Cardiac septum (tissue), 1 donor: ENCODE results near the gene CDCA3. TPM values are rescaled to one million over a fixed set of nuclear protein-coding genes. Genes with fewer than 3 reads are reported as not detected.
"Not testable (repeated sequence)": the region's sequence is repeated elsewhere in the genome, so short reads cannot be mapped to it uniquely, and the experiment has no call there.

ENCODE experiments used
- DNase-seq: peaks from one replicate; pipeline ENCODE4 v3.0.0-alpha.2; 2020; ENCODE audit warnings: low spot score
- intact Hi-C: fragments of 100-400 bp; cut with DNase I; formaldehyde crosslinking; loops from one replicate; pipeline ENCODE4 v1.14.0; 2022
- long read RNA-seq: library from polyadenylated mRNA; unstranded; transcript quantifications from one replicate; pipeline ENCODE4 v2.0.0, GENCODE V29; 2021
- total RNA-seq: library from RNA; stranded (reverse); fragmentation: NEBNext Ultra II Directional; extraction: Animal tissue kit (Norgen Biotek cat#: 25700); gene quantifications from one replicate; pipeline ENCODE4 v1.2.1, GENCODE V29; 2021
- donor health status: DM: no; HTN: no; CAD: no.

CDCA3 gene
- total RNA-seq = 0.65 TPM
- long read RNA-seq, partial matches to known transcripts = 1 of 36 reads
- long read RNA-seq, other reads (novel, unspliced or antisense) = 35 of 36 reads

DNA sequence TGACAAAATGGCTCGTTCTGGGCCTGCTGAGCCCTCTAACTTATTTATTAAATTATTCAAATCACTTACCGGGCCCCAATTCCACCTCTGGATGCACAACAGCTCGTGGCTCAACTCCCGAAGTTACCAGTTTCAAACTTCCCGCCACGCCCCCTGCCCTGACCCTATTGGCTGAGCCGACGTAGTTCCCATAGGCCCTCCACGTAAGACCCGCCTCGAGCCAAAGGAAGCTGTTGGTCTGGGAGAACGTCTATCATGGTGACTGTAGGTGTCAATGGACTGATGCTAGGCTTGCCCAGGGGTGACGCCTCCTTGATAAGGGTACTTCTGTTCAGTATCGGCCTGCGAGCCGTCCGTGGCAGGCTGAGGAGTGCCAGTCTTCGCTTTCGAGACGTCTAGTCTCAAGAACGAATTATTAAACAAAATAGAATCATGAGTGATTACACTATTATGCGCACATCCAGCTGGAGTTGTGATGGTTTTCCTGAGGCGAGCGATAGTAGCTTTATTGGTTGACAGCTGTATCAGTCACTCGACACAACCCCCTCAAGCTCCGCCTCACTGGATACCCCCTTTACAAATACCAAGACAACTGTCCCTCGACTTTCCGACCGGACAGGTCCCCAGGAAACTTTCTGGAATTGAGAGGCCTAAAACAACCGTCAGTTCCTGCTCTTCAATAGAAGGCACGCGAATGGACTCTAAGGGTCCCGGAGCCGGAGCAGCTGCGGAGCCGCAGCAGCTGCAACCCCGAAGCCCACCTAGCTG lies at the start of gene CDCA3:
CDCA3 (minus strand) TSS at position 134 of the 768 bp plus-strand sequence. CDS start 334 bp downstream, outside the sequence.
- intact Hi-C loops = no loop called here
- peak; percentile 96 for DNase-seq

DNA sequence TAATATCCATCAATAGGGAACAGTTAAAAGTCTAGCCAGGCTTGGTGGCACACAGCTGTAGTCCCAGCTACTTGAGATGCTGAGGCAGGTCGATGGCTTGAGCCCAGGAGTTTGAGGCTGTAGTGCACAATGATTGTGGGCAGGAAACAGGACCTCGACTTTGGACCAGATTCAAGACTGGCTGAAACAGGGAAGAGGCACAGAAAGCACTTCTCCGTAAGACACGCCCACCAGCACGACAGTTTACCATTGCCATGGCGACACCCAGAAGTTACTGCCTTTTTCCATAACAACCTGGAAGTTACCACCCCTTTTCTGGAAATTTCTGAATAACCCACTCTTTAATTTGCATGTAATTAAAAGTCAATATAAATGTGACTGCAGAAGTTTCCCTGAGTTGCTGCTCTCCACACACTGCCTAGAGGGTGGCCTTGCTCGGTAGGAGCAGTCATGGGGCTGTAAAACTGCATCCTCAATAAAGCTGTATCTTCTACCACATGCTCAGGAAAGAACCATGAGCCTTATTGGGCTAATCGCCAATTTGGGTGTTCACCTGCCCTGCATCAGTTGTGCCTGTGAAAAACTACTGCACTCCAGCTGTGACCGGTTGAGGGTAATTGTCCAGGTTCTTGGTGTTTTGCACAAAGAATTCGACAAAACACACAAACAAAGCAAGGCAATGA lies 48.9 kb upstream of the CDCA3 start:
- intact Hi-C loops = no loop called here

DNA sequence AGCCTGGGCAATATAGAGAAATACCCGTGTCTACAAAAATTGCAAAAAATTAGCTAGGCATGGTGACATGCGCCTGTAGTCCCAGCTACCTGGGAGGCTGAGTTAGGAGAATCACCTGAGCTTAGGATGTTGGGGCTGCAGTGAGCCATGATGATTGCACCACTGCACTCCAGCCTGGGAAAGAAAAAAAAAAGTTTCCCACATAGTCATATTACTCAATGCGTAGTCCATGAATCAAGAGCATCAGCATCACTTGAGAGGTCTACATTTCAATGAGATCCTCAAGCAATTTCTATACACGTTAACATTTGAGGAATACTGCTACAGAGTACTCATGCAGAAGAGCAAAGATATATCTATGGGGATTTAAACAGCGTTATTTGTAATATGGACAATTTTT lies 48.3 kb upstream of the CDCA3 start:
- DNase-seq = no peak
- intact Hi-C loops = no loop called here

More for the DNA sequence above, 48.9 kb upstream of the CDCA3 start:
- peak; percentile 89 for DNase-seq

DNA sequence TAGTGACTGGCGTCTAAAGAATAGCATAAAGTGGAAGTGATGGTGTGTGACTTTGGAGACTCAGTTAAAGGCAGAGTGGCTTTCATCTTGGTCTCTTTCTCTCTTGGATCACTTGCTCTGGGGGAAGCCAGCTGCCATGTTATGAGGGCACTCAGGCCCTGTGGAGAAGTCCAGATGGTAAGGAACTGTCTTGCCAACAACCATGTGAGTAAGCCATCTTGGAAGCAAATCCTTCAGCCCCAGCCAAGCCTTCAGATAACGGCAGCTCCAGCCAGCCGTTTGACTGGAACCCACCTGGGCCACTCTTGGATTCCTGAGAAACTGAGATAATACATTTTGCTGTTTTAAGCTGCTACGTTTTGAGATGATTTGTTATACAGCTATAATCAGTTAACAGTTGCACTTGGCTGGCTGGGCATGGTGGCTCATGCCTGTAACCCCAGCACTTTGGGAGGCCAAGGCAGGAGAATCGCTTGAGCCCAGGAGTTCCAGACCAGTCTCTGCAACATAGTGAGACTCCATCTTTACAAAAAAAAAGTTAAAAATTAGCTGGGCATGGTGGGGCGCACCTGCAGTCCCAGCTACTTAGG lies 45.9 kb upstream of the CDCA3 start:
- intact Hi-C loops = no loop called here
- no peak for DNase-seq

DNA sequence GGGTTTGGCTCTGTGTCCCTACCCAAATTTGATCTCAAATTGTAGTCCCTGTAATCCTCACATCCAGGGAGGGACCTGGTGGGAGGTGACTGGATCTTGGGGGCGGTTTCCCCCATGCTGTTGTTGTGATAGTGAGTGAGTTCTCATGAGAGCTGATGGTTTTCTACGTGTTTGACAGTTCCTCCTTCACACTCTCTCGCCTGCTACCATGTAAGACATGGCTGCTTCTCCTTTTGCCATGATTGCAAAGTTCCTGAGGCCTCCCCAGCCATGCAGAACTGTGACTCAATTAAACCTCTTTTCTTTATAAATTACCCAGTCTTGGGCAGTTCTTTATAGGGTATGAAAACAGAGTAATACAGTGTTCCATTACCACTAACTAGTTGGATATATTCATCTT lies 43.2 kb upstream of the CDCA3 start:
- no peak for DNase-seq

DNA sequence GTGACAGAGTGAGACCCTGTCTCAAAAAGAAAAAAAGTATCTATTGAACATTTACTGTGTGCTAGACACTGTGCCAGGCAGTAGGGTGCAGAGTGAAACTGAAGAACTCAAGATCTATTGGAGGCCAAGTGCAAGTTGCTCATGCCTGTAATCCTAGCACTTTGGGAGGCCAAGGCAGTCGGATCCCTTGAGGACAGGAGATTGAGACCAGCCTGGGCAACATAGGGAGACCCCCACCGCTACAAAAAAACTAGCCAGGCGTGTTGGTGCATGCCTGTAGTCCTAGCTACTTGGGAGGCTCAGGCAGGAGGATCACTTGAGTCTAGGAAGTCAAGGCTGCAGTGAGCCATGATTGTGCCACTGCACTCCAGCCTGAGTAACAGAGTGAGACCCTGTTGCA lies 41.6 kb upstream of the CDCA3 start:
- intact Hi-C loops, DNase-seq: not testable (repeated sequence)

More for the DNA sequence above, 43.2 kb upstream of the CDCA3 start:
- intact Hi-C loops = no loop called here

DNA sequence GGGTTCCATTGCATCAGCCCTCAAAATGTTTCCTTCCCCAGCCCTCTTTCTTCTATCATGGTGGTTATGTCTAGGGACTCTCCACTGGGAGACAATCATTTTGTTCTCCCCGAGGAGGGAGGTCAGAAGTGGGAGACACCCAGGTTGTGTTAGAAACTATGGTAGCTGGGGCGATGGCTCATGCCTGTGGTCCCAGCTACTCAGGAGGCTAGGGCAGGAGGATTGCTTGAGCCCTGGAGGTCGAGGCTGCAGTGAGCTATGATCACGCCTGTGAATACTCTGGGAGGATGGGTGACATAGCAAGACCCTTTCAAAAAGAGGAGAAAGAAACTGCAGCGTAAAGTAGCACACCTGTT lies 40.5 kb upstream of the CDCA3 start:
- intact Hi-C loops = no loop called here
- DNase-seq = no peak

DNA sequence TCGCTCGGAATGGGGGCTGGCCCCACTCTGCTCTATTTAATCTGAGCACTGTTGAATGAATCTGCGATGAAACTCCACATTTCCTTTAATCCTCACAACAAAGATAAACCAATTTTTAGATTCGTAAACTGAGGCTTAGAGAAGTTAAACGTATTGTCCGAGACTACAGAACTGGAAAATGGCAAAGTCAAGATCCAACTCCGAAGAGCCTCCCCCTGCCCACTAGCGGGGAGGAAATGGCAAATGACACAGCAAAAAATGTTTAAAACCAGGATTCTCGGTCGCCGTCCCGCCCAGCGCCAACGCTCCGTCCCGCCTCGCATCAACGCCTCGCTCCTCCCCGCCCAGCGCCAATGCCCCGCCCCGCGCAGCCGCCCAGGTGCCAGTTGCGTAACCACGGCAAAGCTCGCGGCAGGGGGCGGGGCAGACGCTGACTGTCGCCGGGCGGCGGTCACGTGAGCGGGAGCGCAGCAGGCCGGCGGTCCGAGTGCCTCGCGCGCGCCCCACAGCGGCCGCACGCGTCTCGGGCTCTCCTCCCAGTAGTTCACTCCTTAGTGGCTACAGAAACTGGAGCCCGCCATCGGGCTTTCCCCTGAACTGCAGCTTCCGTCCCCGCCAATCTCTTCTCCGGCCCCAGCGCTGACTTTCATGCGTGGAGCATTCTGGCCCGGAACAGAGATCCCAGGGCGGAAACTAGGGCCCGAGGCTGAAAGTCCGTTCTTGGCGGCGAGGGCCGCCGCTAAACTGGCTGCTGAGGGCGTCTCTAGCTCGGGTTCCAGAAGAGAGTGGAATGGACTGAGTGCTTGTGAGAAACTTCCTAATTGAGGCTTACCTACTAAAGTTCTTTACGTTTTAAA lies 39.9 kb upstream of the CDCA3 start:
- peak; percentile 99 for DNase-seq

DNA sequence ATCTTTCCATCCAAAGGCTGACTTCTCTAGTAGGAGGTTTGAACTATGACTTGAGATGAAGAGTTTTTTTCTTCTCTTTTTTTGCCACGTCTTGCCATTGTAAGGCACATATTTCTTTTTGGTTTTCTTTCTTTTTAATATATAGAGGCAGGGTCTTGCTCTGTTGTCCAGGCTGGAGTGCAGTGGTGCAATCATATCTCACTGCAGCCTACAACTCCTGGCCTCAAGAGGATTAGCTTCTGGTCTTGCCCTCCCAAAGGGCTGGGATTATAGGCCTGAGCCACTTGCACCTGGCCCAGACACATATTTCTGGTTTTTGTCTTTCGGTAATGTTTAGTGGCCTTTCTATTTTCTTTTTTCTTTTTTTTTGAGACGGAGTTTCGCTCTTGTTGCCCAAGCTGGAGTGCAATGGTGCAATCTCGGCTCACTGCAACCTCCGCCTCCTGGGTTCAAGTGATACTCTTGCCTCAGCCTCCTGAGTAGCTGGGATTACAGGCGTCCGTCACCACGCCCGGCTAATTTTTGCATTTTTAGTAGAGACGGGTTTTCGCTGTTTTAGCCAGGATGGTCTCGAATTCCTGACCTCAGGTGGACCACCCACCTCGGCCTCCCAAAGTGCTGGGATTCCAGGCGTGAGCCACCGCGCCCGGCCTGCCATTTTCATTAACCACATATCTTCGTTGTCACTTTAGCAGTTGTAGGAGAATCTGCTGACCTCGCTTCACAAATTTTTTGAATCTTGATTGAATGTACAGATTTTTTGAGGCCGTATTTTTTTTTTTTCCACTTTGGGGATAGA lies 38.9 kb upstream of the CDCA3 start:
- DNase-seq, intact Hi-C loops: not testable (repeated sequence)

More for the DNA sequence above, 39.9 kb upstream of the CDCA3 start:
- intact Hi-C loops = no loop called here

DNA sequence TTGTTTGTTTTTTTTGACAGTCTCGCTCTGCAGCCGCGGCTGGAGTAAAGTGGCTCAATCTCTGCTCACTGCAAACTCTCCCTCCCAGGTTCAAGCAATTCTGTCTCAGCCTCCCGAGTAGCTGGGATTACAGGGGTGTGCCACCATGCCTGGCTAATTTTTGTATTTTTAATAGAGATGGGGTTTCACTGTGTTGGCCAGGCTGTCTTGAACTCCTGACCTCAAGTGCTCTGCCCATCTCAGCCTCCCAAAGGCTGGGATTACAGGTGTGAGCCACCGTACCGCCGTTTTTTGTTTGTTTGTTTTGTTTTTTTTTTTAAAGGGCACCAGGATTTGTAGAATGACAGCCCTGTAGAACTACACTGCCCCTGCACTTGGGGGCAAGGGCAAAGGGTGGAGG lies 37.7 kb upstream of the CDCA3 start:
- DNase-seq, intact Hi-C loops: not testable (repeated sequence)

DNA sequence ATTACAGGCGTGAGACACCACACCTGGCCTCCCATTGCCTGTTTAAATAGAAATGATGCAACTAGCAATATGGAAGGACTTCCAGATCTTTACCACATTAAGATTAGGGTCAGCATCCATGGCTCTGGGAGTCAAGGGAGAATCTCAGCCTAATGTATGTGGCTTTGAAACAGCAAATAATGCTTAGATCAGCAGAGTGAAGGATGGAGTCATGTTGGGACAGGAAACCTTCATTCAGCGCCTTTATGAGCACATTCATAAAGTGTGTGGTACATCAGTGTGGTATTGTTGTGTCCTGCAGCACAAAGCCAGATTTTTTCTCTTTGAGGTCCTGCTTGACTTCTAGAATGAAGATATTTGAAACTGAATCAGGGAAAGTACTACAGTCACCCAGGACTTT lies 37.3 kb upstream of the CDCA3 start:
- no peak for DNase-seq
- intact Hi-C loops = no loop called here

DNA sequence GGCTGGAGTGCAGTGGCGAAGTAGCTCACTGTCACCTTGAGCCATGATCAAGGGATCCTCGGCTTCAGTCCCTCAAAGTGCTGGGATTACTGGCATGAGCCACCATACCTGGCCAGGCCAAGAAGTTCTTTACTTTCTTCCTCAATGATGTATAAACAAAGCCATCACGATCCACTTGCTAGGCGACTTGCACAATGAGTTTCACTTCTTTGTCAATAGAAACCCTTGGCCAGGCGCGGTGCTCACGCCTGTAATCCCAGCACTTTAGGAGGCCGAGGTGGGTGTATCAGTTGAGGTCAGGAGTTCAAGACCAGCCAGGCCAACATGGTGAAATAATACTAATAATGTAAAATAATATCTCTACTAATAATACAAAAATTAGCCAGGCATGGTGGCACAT lies 36.4 kb upstream of the CDCA3 start:
- intact Hi-C loops = no loop called here
- DNase-seq = no peak

DNA sequence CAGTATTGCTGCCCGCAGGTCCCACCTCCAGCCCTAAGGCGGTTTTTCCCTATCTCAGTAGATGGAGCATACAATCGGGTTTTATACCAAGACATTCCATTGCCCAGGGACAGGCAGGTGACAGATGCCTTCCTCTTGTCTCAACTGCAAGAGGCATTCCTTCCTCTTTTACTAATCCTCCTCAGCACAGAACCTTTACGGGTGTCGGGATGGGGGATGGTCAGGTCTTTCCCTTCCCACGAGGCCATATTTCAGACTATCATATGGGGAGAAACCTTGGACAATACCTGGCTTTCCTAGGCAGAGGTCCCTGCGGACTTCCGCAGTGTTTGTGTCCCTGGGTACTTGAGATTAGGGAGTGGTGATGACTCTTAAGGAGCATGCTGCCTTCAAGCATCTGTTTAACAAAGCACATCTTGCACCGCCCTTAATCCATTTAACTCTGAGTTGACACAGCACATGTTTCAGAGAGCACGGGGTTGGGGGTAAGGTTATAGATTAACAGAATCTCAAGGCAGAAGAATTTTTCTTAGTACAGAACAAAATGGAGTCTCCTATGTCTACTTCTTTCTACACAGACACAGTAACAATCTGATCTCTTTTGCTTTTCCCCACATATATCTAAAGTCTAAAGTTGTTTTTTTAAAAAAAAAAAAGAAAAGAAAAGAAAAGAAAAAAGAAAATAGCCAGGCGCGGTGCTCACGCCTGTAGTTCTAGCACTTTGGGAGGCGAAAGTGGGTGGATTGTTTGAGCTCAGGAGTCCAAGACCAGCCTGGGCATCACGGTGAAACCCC lies 35.3 kb upstream of the CDCA3 start:
- intact Hi-C loops, DNase-seq: not testable (repeated sequence)

DNA sequence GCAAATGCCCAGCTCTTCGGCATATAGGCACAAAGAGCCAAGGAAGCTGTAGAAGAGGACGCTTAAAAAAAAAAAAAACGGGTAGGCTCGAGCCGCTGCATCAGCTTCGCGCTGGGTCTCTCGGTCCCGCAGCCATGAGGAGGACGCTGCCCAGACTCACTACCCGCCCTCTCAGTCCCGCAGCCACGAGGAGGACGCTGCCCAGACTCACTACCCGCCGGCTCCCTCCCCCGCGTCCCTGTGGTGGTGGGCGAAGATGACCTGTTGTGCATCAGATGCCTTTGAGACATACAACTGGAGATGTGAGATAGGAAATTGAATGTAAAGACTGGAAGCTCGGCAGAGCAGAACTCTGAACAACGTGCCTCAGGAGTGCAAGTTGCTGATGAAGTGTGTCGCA lies 33.5 kb upstream of the CDCA3 start:
- DNase-seq = no peak
- intact Hi-C loops = no loop called here

DNA sequence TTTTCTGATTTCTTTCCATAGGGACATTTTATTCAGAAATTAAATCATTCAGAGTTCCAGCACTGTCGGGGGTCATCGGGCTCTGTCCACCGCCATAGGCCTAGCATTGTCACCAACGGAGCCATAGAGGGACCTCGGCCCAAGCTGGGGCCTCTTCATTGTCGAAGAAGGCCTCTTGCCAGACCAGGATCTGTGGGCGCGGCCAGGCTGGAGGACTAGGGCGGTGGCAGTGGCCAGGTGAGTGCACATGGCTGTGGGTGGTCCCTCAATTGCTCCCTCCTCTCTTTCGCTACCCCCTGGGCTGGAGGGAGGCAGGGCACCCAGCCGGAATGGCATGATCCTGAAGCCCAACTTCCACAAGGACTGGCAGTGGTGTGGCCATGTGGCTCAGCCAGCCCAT lies 32.6 kb upstream of the CDCA3 start:
- intact Hi-C loops = no loop called here
- no peak for DNase-seq

DNA sequence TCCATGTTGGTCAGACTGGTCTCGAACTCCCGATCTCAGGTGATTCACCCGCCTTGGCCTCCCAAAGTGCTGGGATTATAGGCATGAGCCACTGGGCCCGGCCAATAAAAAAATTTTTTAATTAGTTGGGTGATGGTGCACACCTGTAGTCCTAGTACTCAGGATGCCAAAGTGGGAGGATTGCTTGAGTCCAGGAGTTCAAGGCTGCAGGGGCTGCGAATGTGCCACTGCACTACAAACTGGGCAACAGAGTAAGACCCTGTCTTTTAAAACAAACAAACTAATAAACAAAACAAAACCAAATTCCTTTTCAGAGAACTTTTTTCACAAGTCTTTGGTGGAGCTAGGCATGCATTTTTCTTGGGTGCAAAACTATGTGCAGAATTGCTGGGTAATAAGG lies 32.2 kb upstream of the CDCA3 start:
- no peak for DNase-seq
- intact Hi-C loops = no loop called here

DNA sequence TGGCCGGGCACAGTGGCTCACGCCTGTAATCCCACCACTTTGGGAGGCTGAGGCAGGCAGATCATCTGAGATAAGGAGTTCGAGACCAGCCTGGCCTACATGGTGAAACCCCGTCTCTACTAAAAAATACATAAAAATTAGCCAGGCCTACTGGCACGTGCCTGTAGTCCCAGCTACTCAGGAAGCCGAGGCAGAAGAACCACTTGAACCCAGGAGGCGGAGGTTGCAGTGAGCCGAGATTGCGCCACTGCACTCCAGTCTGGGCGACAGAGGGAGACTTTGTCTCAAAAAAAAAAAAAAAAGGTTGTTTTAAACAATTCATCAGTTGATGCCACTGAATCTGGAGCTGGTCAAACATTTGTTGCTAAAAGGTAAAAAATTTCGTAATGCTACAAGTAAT lies 28.7 kb upstream of the CDCA3 start:
- DNase-seq, intact Hi-C loops: not testable (repeated sequence)

DNA sequence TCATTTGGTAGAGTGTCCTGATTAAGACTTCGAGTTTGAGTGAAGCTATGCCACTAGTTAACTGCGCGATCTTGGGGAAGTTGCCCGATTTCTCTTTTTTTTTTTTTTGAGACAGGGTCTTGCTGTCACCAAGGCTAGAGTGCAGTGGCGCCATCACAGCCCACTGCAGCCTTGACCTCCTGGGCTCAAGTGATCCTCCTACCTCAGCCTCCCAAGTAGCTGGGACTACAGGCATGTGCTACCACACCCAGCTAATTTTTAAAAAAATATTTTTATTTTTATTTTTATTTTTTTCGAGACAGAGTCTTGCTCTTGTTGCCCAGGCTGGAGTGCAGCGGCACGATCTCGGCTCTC lies 22.9 kb upstream of the CDCA3 start:
- DNase-seq, intact Hi-C loops: not testable (repeated sequence)
